WTC11 (cell line): ENCODE results near the gene HOXB3.

Experiments used
- ARID4B ChIP-seq: sonication (generic); formaldehyde crosslinking; IDR thresholded peaks from 2 replicates; pipeline ENCODE4 v1.8.0; 2023; ENCODE audit warnings: missing genetic modification reagents, mild to moderate bottlenecking, borderline replicate concordance
- CREB1 ChIP-seq: sonication (generic); formaldehyde crosslinking; IDR thresholded peaks from 2 replicates; pipeline ENCODE4 v1.8.0; 2023; ENCODE audit warnings: mild to moderate bottlenecking, missing genetic modification reagents
- GRHL2 ChIP-seq: fragments of 250-450 bp; sonication (Bioruptor Pico); IDR thresholded peaks from 2 replicates; pipeline ENCODE4 v1.8.0; 2022; ENCODE audit warnings: mild to moderate bottlenecking, moderate library complexity; ENCODE audit not compliant: insufficient replicate concordance, severe bottlenecking
- PRDM15 ChIP-seq: sonication (generic); formaldehyde crosslinking; IDR thresholded peaks from 2 replicates; pipeline ENCODE4 v1.8.0; 2022; ENCODE audit warnings: missing genetic modification reagents
- USF2 ChIP-seq: sonication (generic); formaldehyde crosslinking; IDR thresholded peaks from 2 replicates; pipeline ENCODE4 v1.8.1; 2023; ENCODE audit warnings: mild to moderate bottlenecking, missing genetic modification reagents, moderate library complexity
- ZNF138 ChIP-seq: sonication (generic); formaldehyde crosslinking; conservative IDR thresholded peaks from 2 replicates; pipeline ENCODE4 v1.8.1; 2022; ENCODE audit warnings: mild to moderate bottlenecking, moderate library complexity, missing genetic modification reagents
- TF ChIP-seq, protein P1 (sequence below): fragments of 200-600 bp; IDR thresholded peaks from 2 replicates; pipeline ENCODE4 v1.8.0; 2022; ENCODE audit warnings: antibody characterized with exemption

DNA sequence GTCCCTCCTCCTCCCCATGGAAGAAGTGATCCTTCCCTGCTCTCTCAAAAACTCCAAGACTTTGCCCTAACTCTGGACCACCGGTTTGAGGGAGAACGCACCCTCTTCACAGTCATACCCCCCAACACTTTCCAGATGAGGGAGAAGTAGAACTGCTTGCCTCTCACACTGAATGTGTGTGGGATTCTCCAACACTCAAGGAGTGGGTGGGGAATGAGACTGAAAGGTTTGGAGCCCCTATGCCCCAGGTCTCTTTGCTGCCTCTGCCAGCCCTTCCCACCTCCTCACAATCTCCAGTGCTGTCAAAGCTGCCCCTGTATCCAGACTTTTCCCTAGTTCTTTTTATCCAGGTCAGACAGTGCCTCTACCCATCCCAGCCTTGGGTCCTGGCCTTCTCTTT lies 23.3 kb downstream of the HOXB3 start:
- TF ChIP-seq CREB1 (CRISPR knock-in tag) (no peak), ZNF138 (CRISPR knock-in tag) (no peak), USF2 (no peak), ARID4B (CRISPR knock-in tag) (no peak), GRHL2 (CRISPR knock-in tag) (no peak), PRDM15 (no peak)
- TF ChIP-seq, protein P1, sequence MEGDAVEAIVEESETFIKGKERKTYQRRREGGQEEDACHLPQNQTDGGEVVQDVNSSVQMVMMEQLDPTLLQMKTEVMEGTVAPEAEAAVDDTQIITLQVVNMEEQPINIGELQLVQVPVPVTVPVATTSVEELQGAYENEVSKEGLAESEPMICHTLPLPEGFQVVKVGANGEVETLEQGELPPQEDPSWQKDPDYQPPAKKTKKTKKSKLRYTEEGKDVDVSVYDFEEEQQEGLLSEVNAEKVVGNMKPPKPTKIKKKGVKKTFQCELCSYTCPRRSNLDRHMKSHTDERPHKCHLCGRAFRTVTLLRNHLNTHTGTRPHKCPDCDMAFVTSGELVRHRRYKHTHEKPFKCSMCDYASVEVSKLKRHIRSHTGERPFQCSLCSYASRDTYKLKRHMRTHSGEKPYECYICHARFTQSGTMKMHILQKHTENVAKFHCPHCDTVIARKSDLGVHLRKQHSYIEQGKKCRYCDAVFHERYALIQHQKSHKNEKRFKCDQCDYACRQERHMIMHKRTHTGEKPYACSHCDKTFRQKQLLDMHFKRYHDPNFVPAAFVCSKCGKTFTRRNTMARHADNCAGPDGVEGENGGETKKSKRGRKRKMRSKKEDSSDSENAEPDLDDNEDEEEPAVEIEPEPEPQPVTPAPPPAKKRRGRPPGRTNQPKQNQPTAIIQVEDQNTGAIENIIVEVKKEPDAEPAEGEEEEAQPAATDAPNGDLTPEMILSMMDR = no peak
